ENCODE results near the gene NCF2. TPM values are rescaled to one million over a fixed set of nuclear protein-coding genes. Genes with fewer than 3 reads are reported as not detected.

NCF2 gene
- total and polyA plus RNA-seq, 2 donors (not counting 3 experiments of a cell fraction or from before 2014, with no cell fraction given): 0.03 TPM; not detected in 1

GRCh38 chr1:183583466-183583865, 6.8 kb downstream of the NCF2 start:
- BruUV-seq (replicated peaks): no TSS peak
- no peak for FAIRE-seq
- no peak overlapping the region for H3K9ac ChIP-seq (replicated peaks; ENCODE audit: extremely low read depth, insufficient read depth, low read length)
- ChIA-PET CTCF (no interaction called here), POLR2A (no interaction called here)
- H4K20me1 ChIP-seq (replicated peaks; ENCODE audit: control insufficient read depth, extremely low read depth, insufficient read depth, low read length): no peaks in the 10 kb centered on the region
- H3K79me2 ChIP-seq (ENCODE audit: control insufficient read depth, insufficient read depth, low read length): no peaks in the 10 kb centered on the region
- H3K9me3 ChIP-seq (replicated peaks; ENCODE audit: control insufficient read depth, insufficient read depth, low read length): no peaks in the 10 kb centered on the region
- H3K4me2 ChIP-seq (ENCODE audit: insufficient read depth, low read length): no peak overlapping the region
- TF ChIP-seq POLR2AphosphoS5 (IDR thresholded peaks at IDR 0.05; ENCODE audit: insufficient read depth, low read depth, low read length): no peak
- TF ChIP-seq, protein P1, sequence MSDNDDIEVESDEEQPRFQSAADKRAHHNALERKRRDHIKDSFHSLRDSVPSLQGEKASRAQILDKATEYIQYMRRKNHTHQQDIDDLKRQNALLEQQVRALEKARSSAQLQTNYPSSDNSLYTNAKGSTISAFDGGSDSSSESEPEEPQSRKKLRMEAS (IDR thresholded peaks at IDR 0.05; ENCODE audit: insufficient read depth, insufficient read length): no peak
- no peak for TF ChIP-seq FOS (IDR thresholded peaks at IDR 0.05; ENCODE audit: borderline replicate concordance, insufficient read depth, low read length)
- no peak for TF ChIP-seq MYC (IDR thresholded peaks at IDR 0.05; ENCODE audit: low read depth, low read length)
- TF ChIP-seq CTCF (IDR thresholded peaks at IDR 0.05; ENCODE audit: extremely low read depth in 1 of 2, insufficient read depth in 1 of 2, low read depth in 1 of 2, low read length in 2 of 2): no peak
- TF ChIP-seq POLR2A (IDR thresholded peaks at IDR 0.05; ENCODE audit: low read depth, low read length): no peak
- no peak for TF ChIP-seq EZH2 (IDR thresholded peaks at IDR 0.05; ENCODE audit: borderline replicate concordance, low read depth, low read length, severe bottlenecking)
- TF ChIP-seq JUN (IDR thresholded peaks at IDR 0.05; ENCODE audit: borderline replicate concordance, insufficient read depth, insufficient read length, low read depth): no peak
- TF ChIP-seq GATA2 (IDR thresholded peaks at IDR 0.05; ENCODE audit: insufficient read depth, insufficient read length, low read depth, low read length): no peak
- H3K36me3 ChIP-seq (ENCODE audit: control insufficient read depth in 2 of 2, extremely low read depth in 1 of 2, insufficient read depth in 2 of 2, low read length in 2 of 2): no peaks in the 10 kb centered on the region
- no peaks in the 10 kb centered on the region for H3K9me1 ChIP-seq (replicated peaks; ENCODE audit: control insufficient read depth, extremely low read depth, insufficient read depth, low read length)
- H3K27me3 ChIP-seq (ENCODE audit: control insufficient read depth in 2 of 2, insufficient read depth in 2 of 2, low read length in 2 of 2): no peaks in the 10 kb centered on the region
- intact Hi-C loops (cut with micrococcal nuclease): no loop called here
- DNase-seq (ENCODE audit: low read depth, low spot score): no peak
- dilution Hi-C loops (cut with MboI; ENCODE audit: extremely low pct_ligation_motif_present, low sequenced_read_pairs): no loop called here
- no peak overlapping the region for H2AFZ ChIP-seq (ENCODE audit: low read depth, low read length)
- no peak overlapping the region for H3K4me3 ChIP-seq (replicated peaks in 1 of 3; ENCODE audit: insufficient read depth in 1 of 3, low read depth in 1 of 3, low read length in 3 of 3)
- H3K4me1 ChIP-seq (ENCODE audit: control insufficient read depth, extremely low read depth, insufficient read depth, low read length): no peaks in the 10 kb centered on the region
- no peak overlapping the region for H3K27ac ChIP-seq (ENCODE audit: insufficient read depth, low read depth, low read length)

Measured in endothelial cell of umbilical vein (primary cell).